Activated gamma-delta T cell (primary cell): ENCODE data around the gene POMT1.
"Not testable (repeated sequence)": the region's sequence is repeated elsewhere in the genome, so short reads cannot be mapped to it uniquely, and the experiment has no call there.

Experiments
- DNase-seq: peaks from one replicate; lab custom pipeline; 2025; lab: John Stamatoyannopoulos, UW

Gene POMT1

DNA sequence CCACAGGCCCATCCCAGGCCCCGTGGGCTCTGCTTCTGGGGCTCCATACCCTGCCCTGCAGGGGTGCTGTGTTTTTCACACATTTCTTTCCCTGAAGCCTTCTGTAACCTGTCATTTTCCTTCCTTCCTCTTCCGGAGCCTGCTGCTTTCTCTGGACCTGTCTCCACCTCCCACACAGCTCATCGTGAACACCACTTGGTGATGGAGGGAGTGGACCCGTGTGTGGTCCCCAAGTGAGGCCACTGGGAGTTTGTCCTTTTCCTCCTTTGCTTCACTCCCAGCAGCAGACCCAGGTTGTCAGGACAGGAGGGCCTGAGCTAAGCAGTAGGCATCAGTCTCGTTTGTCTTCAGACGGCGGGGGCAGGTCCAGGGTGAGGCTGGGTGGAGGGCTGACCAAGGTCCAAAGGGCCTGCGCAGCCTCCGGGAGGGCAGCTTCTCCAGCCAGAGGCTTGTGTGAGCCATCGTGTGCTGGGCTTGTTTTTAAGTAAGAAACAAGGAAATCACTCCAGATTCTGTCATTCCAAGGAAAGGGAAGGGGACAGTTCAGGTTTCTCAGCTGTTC is 5.8 kb upstream of the POMT1 start:
- no peak for DNase-seq

DNA sequence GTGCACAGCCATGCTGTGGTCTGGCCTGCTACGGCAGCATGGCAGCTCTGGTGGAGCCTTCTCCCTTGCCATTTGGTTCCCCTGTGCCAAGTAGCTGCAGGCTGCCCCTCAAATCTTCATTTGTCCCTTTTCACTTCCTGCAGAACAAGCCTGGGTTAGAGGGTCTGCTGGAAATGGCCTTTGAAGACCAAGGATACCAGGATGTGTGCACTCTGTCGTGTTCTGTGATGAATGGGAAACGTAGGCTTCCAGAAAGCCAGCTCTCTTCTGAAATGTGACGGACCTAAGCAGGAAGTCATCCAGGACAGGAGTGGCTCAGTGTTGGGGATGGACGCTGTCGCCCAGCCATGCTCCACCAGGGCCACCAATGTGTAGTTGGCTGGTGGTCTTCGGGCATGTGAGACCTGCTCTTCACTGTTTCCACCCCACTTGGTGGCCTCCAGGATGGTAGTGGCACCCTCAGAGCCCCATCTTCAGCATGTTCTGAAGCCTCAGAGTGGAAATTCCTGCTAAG is 3.4 kb upstream of the POMT1 start:
- no peak for DNase-seq

DNA sequence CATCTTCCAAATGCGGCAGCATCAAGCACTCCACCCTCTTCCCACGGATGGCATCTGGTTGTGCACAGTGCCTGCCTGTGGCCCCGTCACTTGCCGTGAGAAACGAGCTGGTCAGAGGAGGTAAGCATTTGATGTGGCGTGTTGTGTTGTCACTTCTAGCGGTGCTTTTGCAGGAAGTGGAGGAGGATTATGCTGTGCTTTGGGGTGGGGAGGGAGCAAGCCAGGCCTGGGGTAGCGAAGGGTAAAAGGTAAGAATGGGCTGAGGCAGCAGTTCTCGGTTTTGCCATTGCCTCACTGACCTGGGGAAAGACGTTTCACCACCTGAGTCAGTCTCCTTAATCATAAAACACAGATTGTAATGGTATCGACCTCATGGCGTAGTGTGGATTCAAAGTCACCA is 2.3 kb upstream of the POMT1 start:
- no peak for DNase-seq

DNA sequence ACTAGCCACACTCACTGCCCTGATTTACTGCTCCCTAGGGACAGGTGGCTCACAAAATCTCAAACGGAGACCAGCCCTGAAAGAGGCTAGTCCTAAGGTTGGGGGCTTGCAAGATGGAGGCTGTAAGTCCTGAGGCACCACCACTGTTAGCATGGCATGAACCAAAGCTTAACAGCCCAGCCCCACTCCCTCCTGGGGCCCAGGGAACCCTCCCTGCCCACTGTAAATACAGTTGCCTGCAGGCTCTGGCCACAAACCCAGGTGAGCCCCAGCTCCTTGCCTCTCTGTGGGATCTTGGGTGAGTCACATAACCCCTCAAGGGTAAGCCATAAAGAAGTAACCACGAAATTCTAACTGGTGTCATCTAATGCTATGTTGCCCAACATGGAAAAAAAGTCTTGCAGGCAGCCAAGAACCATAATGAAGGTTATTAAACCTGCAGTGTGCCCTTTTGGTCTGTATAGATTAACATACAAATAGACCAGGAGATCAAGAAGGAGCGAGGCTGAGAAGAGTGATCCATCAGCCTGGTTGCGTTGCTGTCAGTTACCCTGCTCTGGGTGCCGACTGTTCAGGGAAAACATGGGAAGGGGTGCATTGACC is 1.7 kb upstream of the POMT1 start:
- DNase-seq, result no peak

DNA sequence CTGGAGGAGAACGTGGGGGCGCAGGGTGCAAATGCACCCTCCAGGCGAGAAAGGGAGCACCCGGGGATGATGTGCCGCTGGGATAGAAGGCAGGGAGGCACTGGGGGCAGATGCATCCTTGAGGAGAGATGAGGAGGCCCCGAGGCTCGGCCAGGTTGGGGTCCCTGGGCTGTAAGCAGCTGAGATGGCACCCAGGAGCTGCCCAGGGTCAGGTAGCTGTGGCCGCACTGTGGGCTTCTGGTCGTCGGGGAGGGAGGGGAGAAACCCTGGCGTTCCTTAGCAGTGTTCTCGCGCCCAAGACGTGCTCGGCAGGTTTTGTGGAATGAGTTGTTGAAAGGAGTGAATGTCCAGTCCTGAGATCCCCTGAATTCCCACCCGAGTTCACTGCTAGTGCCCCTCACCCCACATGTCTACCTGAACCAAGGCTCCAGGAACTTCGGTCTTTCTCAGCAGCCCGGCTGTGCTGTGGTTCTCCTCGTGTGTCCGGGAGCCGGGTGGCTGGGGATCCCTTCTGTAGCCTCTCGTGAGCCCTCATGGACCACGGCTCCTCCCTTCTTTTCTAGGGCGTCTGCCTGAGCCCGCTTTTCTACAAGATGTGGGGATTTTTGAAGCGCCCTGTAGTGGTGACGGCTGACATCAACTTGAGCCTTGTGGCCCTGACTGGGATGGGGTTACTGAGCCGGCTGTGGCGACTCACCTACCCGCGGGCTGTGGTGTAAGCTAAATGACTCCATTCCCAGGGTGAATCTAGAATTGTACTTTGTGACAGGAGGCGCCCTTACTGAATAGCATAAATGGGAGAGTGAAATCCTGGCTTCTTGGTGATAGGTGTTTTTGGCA is 1.1 kb downstream of the POMT1 start:
- DNase-seq, result peak; percentile 22

DNA sequence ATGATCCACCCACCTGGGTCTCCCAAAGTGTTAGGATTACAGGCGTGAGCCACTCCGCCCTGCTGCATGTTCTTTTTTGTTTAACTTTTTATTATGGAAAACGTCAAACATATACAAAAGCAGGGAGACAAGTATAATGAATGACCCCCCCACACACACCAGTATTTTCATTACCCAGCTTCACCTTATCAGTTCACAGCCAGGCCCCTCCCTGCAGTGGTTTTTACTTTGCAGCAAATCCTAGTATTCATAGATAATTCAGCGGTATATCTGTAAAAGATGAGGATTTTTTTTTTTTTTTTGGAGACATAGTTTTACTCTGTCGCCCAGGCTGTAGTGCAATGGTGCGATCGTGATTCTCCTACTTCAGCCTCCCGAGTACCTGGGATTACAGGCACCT is 2.3 kb downstream of the POMT1 start:
- DNase-seq, result no peak

DNA sequence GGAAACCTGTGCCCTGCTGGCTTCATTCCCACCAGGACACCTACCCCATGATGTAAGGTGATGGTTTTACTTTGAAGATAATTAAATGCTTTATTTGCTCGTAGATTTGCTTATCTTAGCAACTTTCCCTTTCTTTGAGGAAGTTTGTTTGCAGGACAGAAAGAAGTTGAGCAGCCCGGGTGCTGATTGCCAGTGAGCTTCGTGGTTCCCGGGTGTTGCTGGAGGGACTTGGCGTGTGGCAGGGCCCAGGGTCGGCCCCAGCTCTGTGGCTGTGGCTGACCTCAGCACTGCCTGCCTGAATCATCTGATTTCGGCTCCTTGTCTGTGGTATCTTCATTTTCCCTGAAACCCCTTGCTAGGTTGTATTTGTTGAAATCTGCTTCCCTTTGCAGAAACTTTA is 8.7 kb downstream of the POMT1 start:
- DNase-seq, result no peak

DNA sequence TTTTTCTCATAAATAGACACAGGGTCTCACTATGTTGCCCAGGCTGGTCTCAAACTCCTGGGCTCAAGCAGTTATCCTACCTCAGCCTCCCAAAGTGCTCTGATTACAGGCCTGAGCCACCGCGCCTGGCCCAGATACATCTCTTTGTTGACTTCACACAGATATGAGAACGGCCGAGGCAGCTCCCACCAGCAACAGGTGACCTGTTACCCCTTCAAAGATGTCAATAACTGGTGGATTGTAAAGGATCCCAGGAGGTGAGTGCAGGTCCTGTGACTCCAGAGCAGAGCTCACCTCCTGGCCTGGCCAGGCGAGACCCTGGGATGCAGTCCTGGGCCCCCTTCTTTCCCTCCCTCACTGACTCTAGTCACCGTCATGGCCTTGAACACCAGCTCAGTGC is 9.2 kb downstream of the POMT1 start:
- no peak for DNase-seq

DNA sequence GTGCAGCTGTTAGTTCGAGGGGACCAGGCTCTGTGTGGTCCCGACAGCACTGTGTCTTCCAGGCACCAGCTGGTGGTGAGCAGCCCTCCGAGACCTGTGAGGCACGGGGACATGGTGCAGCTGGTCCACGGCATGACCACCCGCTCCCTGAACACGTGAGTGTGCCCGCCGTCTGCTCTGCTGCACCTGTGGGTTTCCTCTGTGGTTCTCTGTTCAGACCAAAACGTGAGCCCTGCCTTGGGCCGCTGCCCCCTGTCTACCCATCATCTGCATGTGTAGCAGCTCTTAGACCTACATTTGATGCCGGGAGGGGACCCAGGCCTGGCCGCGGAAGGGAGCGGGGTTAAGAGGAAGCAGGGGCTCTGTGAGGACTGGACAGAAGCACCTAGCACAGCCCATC is 10.5 kb downstream of the POMT1 start:
- DNase-seq, result no peak

DNA sequence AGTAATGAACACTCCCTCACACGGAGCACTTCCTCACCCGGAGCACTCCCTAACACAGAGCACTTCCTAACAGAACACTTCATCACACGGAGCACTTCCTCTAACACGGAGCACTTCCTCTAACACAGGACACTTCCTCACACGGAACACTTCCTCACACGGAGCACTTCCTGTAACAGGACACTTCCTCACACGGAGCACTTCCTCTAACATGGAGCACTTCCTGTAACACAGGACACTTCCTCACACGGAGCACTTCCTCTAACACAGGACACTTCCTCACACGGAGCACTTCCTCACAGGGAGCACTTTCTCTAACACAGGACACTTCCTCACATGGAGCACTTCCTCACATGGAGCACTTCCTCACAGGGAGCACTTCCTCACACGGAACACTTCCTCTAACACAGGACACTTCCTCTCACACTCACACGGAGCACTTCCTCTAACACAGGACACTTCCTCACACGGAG is 12.9 kb downstream of the POMT1 start:
- DNase-seq, result not testable (repeated sequence)

DNA sequence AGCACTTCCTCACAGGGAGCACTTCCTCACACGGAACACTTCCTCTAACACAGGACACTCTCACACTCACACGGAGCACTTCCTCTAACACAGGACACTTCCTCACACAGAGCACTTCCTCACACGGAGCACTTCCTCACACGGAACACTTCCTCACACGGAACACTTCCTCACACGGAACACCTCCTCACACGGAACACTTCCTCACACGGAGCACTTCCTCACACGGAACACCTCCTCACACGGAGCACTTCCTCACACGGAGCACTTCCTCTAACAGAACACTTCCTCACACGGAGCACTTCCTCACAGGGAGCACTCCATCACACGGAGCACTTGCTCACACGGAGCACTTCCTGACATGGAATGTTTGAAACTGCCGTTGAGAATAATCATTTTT is 13.4 kb downstream of the POMT1 start:
- DNase-seq, result no peak

DNA sequence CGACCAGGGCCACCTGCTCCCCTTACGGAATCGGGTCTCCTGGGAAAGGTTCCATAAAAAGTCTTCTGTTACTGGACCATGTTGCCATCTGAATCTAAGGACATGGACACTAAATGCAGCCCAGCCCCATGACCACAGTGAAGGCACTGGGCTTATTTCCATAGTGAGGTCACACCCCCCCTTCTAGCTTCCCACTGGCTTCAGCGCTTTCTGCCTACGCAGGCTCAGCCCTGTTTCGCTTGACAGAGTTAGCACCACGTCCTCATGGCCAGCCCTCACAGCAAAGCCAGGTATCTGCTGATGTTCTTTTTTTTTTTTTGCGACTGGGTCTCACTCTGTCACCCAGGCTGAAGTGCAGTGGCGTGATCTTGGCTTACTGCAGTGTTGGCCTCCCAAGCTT is 14.2 kb downstream of the POMT1 start:
- no peak for DNase-seq

DNA sequence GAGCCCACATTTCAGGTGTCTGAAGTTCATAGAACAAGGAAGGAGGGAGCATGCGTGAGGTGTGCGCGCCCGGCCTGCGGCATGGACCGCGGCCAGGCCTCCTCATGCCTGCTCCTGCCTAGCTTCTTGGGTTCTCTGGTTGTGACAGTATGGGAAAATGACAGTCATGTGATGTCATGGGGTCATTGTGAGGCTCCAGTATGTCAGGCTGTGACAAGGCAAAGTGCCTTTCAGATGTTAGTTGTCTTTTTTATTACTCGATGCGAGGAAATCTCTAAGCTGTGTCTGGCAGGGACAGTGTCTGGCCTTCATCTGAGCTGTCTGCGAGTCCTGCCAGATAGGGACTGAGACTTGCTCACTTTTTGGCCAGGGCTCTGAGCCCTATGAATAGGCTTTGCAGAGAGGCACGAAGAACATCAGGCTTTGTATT is 15.1 kb downstream of the POMT1 start:
- DNase-seq, result no peak

DNA sequence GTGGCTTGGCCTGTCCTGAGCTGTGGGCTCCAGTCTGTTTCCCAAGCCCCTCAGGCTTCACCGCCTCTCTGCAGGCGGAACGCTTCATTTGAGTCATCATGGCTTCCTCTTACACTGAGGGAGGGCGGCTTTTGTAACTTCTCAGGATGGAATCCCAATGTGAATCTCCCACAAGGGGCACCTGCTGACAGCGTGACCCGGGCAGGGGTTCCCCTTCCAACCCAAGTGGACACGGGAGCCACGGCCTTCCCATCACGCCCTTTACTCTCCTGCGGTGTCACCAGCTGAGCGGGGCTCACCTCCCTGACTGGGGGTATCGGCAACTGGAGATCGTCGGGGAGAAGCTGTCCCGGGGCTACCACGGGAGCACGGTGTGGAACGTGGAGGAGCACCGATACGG is 15.8 kb downstream of the POMT1 start:
- DNase-seq, result no peak

DNA sequence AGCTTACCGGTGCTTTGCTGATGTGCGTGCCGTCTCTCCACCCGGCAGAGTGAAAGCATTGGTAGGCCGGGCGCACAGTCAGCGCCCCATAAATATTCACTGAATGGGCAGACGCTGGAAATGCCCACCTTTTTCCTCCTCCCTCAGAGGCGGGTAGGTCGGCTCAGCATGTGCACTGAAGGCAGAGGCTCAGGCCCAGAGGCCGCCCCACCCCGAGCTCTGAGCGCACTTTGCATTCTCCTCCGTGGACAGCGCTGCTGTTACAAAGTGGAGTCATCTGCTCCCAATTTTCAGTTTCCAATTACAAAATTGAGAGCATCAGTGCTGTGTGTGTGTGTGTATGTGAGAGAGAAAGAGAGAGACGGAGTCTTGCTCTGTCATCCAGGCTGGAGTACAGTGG is 17.8 kb downstream of the POMT1 start:
- no peak for DNase-seq

DNA sequence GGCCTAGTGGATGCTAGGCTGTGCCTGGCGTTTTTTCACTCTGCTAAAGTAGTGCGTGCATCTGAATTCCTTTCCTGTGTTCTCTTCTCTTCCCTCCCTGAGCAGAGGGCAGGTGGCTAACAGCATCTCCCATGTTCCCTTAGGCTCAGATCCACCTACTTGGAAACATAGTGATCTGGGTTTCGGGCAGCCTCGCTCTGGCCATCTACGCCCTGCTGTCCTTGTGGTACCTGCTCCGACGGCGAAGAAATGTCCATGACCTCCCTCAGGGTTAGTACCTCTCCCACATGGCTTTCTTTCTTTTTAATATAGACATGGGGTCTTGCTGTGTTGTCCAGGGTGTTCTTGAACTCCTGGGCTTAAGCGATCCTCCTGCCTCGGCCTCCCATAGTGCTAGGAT is 18.5 kb downstream of the POMT1 start:
- DNase-seq, result no peak

DNA sequence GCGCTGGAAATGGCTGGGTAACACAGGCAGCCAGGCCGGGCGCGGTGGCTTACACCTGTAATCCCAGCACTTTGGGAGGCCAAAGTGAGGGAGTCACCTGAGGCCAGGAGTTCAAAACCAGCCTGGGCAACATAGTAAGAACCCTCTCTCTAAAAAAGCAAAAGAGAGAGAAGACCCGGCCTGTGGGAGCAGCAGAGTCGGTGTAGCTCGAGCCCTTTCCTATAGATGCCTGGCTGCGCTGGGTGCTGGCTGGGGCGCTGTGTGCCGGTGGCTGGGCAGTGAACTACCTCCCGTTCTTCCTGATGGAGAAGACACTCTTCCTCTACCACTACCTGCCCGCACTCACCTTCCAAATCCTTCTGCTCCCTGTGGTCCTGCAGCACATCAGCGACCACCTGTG is 19.1 kb downstream of the POMT1 start:
- DNase-seq, result no peak

DNA sequence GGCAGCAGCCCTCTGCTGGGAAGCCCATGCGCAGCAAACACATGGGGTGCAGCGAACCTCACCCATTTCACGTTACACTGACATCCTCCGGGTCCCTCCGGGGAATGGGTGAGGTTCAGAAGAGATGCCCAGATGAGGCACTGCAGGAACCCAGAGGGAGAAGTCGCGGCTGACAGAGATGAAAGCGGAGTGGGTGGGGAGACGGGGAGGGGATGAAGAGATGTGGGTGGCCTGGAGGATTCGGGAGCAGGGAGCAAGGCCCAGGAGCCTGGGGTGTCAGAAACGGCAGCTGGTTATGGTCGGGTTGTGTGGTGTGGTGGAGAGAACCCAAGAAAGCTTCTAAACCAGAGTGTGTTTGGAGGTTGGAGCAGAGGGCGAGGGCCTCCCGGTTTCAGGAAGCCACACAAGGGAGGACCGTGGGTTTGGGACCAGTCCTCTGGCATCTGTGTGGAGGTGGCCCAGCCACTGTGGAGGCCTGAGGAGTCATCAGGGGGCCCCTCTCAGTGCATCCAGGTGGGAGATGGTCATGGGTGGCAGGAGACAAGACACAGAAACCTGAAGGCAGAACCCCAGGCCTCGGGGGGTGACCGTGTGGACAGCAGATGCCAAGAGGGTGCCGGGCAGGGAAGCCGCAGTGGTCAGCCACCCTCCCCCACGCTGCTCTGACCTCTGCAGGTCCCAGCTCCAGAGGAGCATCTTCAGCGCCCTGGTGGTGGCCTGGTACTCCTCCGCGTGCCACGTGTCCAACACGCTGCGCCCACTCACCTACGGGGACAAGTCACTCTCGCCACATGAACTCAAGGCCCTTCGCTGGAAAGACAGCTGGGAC is 19.8 kb downstream of the POMT1 start:
- DNase-seq, result no peak

DNA sequence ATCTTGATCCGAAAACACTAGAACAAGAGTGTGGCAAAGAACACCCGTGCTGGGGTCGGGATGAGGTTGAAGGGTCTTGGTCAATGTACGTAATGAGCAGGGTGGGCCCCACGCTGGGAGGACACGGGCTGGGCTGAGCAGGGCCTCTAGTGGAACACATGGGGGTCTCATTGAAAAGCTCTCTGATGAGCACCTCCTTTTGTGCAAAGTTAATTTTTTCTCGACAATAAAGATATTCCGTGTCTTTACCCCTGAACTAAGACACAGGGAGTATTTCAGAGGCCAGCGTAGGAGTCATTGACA is 20.3 kb downstream of the POMT1 start:
- no peak for DNase-seq

DNA sequence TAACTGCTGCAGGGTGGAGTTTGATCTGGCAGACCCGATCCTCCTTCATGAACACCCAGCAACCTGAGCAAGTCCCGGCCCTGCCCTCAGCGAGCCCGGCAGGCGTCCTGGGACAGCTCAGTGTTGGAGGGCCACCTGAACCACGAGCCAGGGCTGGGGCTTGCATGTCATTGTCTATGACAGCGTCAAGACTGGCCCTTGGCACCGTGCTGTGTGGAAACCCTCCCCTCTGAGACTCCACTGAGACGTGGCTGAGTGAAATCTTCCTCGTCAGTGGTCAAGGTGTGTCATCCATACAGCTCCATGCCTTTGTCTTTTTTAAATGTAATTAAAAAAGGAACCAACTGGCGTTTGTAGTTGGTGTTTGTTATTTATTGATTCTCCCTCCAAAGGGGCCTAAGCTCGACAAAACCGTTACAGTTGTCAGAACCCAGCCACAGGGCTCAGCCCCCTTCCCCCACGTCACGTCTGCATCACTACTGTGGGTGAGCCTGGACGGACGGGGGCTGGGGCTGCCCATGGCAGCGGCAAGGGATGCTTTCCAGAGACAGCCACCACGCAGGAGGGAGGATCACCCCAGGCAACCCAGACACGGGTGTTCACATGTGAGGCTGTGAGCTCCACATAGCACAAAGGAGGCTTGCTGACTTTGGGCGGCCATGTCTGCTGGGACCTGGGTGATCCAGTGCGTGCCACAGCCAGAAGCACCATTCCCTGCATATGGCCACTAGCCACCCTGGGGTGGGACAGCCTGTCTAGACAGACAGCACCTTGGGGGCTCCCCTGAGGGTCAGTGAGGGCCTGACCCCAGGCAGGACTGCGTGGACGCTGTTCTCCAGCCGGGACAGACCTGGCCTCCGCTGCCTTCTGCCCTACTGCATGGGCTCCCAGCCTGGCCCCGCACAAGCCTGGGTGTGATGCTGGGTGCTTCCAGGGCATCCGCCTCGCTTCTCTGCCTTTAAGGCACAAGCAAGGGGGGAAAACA is 21.0 kb downstream of the POMT1 start:
- no peak for DNase-seq

DNA sequence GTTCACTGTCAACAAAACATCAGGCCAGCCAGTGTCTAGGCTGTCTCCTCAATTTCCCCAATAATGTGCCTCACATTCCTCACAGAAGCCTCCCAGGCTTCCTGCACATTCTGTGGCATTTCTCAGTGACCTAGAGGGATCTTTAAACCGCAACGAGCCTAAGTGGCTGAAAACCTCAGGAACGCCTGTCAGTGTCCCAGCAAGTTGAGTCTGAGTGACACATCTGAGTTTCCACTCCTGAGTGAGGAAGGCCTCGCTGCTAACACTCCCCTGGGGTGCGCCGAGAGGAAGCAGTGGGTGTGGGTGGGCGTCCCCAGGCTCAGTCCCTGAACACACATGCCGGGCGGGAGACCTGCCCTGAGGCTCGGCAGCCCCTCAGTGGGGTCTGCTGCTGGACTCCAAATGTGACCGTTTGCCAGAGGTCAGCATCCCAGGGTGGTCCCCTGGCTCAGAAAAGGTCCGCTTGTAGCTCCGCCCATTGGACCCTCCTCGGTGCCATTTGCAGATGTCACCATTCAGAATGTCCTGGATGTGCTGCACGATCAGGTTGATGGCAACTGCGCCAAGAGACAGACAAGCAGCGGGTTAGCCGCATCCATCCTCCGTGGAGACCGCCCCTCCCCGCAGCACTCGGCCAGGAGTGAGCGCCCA is 22.1 kb downstream of the POMT1 start:
- DNase-seq, result no peak
